Upper lobe of left lung (tissue), 6 donors: ENCODE measurements around the gene MED13. TPM values are rescaled to one million over a fixed set of nuclear protein-coding genes. Genes with fewer than 3 reads are reported as not detected.
"Not testable (repeated sequence)": the region's sequence is repeated elsewhere in the genome, so short reads cannot be mapped to it uniquely, and the experiment has no call there.

ENCODE experiments used
- ATAC-seq, 2 donors: fragments of 200-7000 bp; cut with Tn5 transposase; one replicate each; pipeline ENCODE4 v1.9.1; 2022; ENCODE audit warnings: mild to moderate bottlenecking in 2 of 2, moderate library complexity in 2 of 2; ENCODE audit not compliant: low FRiP score in 2 of 2
- DNase-seq, 2 donors: peaks; one replicate each; pipeline ENCODE4 v3.0.0-alpha.2; 2019 to 2020
- H3K27ac ChIP-seq, 4 donors: fragments of 200-600 bp; sonication (generic); one replicate each; pipeline ENCODE4 v1.5.1; 2016 to 2019
- H3K27me3 ChIP-seq, 4 donors: fragments of 200-600 bp; sonication (generic); one replicate each; pipeline ENCODE4 v1.5.1; 2017 to 2019
- H3K36me3 ChIP-seq, 4 donors: fragments of 200-600 bp; sonication (generic); one replicate each; pipeline ENCODE4 v1.5.1; 2016 to 2019
- H3K4me1 ChIP-seq, 4 donors: fragments of 200-600 bp; sonication (generic); one replicate each; pipeline ENCODE4 v1.5.1; 2018 to 2019
- H3K4me3 ChIP-seq, 4 donors: fragments of 200-600 bp; sonication (generic); one replicate each; pipeline ENCODE4 v1.5.1; 2017 to 2019; ENCODE audit warnings: mild to moderate bottlenecking in 2 of 4, moderate library complexity in 1 of 4
- H3K9me3 ChIP-seq, 4 donors: fragments of 200-600 bp; sonication (generic); one replicate each; pipeline ENCODE4 v1.5.1; 2018 to 2019
- CTCF ChIP-seq, 6 experiments: fragments of 450-650 bp in 4 of 6; fragments of 200-600 bp in 2 of 6; sonication (generic) in 2 of 6; IDR thresholded peaks; one replicate each; pipeline ENCODE4 v1.5.1; 2016 to 2019; ENCODE audit warnings: antibody characterized with exemption in 6 of 6
- EP300 ChIP-seq, 4 donors: sonication (generic); formaldehyde crosslinking; IDR thresholded peaks; one replicate each; pipeline ENCODE4 v1.5.1; 2017; ENCODE audit warnings: antibody characterized with exemption in 4 of 4, control low read depth in 2 of 4
- POLR2A ChIP-seq, 4 donors: fragments of 450-650 bp; IDR thresholded peaks; one replicate each; pipeline ENCODE4 v1.5.1; 2016 to 2017; ENCODE audit warnings: antibody characterized with exemption in 4 of 4, mild to moderate bottlenecking in 2 of 4
- POLR2AphosphoS5 ChIP-seq, 2 donors: sonication (generic); formaldehyde crosslinking; IDR thresholded peaks; one replicate each; pipeline ENCODE4 v1.5.1; 2017; ENCODE audit warnings: antibody characterized with exemption in 2 of 2
- WGBS, 2 donors: methylation state at CpG; one replicate each; pipeline ENCODE4 v1.1.5; 2017 to 2018; 5-methylcytosine and 5-hydroxymethylcytosine counted together
- total RNA-seq, 6 donors: library from RNA; depleted of rRNA in 4 of 6; stranded (reverse); fragments of >200 nt in 4 of 6; gene quantifications; one replicate each; pipeline versions ENCODE4 v1.1.0 to v1.2.1, GENCODE V29; 2016 to 2021
- donor health status: DM: no; HTN: no; CAD: no; lungs with moderate emphysema.
- donor health status: DM: no; HTN: yes; CAD: no; lungs with severe emphysema.

MED13 gene
- total RNA-seq, 6 donors from 2014 or later: 52.7 to 109 (median 71.3) TPM

GRCh38 chr17:61903251-61903650 is 161.8 kb downstream of the MED13 start:
- Histone ChIP-seq H3K9me3 (no peaks in the 10 kb centered on the region), H3K4me3 (no peak overlapping the region), H3K27me3 (no peaks in the 10 kb centered on the region), H3K36me3 (peaks cover 0 to 79% (median 18%) of the 10 kb centered on the region in 4 donors), H3K27ac (no peak overlapping the region), H3K4me1 (no peaks in the 10 kb centered on the region)
- TF ChIP-seq EP300 (IDR thresholded peaks at IDR 0.05): no peak
- TF ChIP-seq CTCF (IDR thresholded peaks at IDR 0.05): no peak
- TF ChIP-seq POLR2AphosphoS5 (IDR thresholded peaks at IDR 0.05): no peak
- no peak for TF ChIP-seq POLR2A (IDR thresholded peaks at IDR 0.05)
- ATAC-seq: no peak
- WGBS, 2 donors: 96 to 97% methylated on average over 3 of the region's 3 CpGs
- DNase-seq: no peak

GRCh38 chr17:61897548-61898180 is 167.4 kb downstream of the MED13 start:
- WGBS, 2 donors: 98% methylated on average over 2 of the region's 2 CpGs

GRCh38 chr17:61895391-61895790 is 169.7 kb downstream of the MED13 start:
- no peaks in the 10 kb centered on the region for H3K27me3 ChIP-seq
- no peak for TF ChIP-seq CTCF (IDR thresholded peaks at IDR 0.05)
- TF ChIP-seq POLR2A (IDR thresholded peaks at IDR 0.05): no peak
- no peaks in the 10 kb centered on the region for H3K4me1 ChIP-seq
- no peak overlapping the region for H3K4me3 ChIP-seq
- WGBS, 2 donors: 37 to 53% methylated on average over 2 of the region's 2 CpGs
- H3K9me3 ChIP-seq: no peaks in the 10 kb centered on the region
- DNase-seq (no peak), ATAC-seq (no peak)
- H3K27ac ChIP-seq: no peak overlapping the region
- peaks cover 3 to 64% (median 19%) of the 10 kb centered on the region in 4 donors for H3K36me3 ChIP-seq

More at GRCh38 chr17:61897548-61898180, 167.4 kb downstream of the MED13 start:
- H3K27me3 ChIP-seq: no peaks in the 10 kb centered on the region
- H3K4me3 ChIP-seq: no peak overlapping the region
- peaks cover 3 to 56% (median 20%) of the 10 kb centered on the region in 4 donors for H3K36me3 ChIP-seq
- H3K9me3 ChIP-seq: no peaks in the 10 kb centered on the region
- TF ChIP-seq EP300 (IDR thresholded peaks at IDR 0.05) (no peak), POLR2AphosphoS5 (IDR thresholded peaks at IDR 0.05) (no peak), POLR2A (IDR thresholded peaks at IDR 0.05) (no peak), CTCF (IDR thresholded peaks at IDR 0.05) (no peak)
- no peak for DNase-seq
- no peaks in the 10 kb centered on the region for H3K4me1 ChIP-seq
- H3K27ac ChIP-seq: no peak overlapping the region
- no peak for ATAC-seq

- not testable (repeated sequence) for H3K4me3 ChIP-seq, H3K27me3 ChIP-seq, ATAC-seq, H3K27ac ChIP-seq, H3K9me3 ChIP-seq, H3K4me1 ChIP-seq, DNase-seq
- peaks cover 3 to 64% (median 23%) of the 10 kb centered on the region in 4 donors for H3K36me3 ChIP-seq
- WGBS, 2 donors: 87 to 92% methylated on average over 5 of the region's 5 CpGs
Measured at GRCh38 chr17:61894310-61894709, 170.8 kb downstream of the MED13 start.

Other genes with a start within 250 kb of the MED13 start
- 1 to 10 TPM in 2 of 6 donors, under 1 TPM in 4; 0.55 to 2.5 (median 0.85) TPM for gene BRIP1, start 201.8 kb downstream of the MED13 start, total RNA-seq
- 10 to 100 TPM in 3 of 6 donors, 1 to 10 TPM in 3; 6.0 to 12.0 (median 9.9) TPM for gene INTS2, start 137.3 kb downstream of the MED13 start, total RNA-seq